ENCODE results near the gene HPCAL1.

DNA sequence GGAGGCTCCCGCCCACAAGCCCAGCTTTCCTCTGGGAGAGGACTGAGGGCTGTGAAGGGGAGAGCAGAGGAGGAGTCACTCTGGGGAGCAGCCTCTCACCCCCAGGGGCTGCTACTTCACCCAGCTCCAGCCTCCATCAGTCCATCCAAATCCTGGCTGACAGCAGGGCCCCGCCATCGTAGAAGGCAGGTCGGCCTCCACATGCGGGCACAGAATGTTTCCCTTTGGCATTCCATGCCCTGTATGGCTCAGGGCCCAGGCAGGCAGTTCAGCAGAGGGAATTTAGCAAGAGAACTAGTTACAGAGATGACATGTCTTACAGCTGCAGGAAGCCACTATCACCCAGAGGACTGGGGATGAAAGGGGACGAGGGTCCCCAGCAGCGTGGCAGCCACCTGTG, 151.8 kb downstream of the HPCAL1 start:
- TF ChIP-seq EZH2 (IDR thresholded peaks at IDR 0.05; ENCODE audit: insufficient read depth, low read length): no peak
- no peak for TF ChIP-seq CTCF (IDR thresholded peaks at IDR 0.05; ENCODE audit: insufficient read depth, low read depth, low read length)
